HG03571 (cell line): ENCODE data around the gene COL9A1.
"Not testable (repeated sequence)": the region's sequence is repeated elsewhere in the genome, so short reads cannot be mapped to it uniquely, and the experiment has no call there.

Source experiments
- ATAC-seq: cut with Tn5 transposase; IDR thresholded peaks from one replicate; pipeline ENCODE4 v1.9.1; 2021; ENCODE audit not compliant: unreplicated experiment

COL9A1 gene

DNA sequence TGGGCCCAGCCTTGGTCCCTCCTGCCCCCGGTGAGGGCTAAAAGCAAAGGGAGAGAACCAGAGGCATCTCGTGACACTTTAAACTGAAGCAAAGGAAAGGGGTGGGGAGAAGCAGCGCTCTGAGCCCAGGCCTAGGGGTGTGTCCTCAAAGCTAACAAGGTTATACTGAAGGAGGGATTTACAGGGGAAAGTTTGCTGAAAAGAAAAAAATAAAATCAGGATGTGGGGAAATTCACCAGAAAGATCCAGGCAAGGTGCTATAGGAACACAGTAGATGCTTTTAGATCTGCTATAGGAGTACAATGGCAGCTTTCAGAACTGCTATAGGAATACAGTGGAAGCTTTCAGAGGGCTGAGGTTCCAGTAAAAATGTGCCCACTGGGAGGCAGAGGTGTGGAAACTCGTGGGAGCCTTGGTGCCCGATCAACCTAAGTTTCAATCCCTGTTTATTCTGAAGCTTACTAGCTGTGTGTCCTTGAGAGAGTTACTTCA lies at the start of gene COL9A1:
Gene COL9A1 (minus strand): TSS at position 51 of the 492 bp plus-strand sequence. CDS start 160 bp downstream, outside the sequence.
- no peak for ATAC-seq

DNA sequence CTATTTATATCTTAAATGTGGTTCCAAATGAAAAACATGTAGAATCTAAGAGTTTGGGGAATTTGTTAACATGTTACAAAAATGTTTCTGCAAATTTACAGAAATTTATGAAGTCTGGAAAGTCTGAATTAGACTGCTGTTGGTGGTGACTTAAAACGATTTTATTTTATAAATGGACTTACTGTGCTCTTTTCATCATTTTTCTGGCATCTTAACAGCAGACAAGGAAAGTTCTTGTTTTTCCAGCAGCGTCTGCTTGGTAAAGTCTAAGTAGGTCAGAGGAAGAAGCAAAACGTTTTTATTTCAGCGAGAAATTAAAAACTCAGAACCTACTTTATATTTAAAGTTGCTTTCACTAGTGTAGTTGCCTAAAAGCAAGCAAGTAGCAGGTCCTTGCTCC lies 48.6 kb upstream of the COL9A1 start:
- no peak for ATAC-seq

DNA sequence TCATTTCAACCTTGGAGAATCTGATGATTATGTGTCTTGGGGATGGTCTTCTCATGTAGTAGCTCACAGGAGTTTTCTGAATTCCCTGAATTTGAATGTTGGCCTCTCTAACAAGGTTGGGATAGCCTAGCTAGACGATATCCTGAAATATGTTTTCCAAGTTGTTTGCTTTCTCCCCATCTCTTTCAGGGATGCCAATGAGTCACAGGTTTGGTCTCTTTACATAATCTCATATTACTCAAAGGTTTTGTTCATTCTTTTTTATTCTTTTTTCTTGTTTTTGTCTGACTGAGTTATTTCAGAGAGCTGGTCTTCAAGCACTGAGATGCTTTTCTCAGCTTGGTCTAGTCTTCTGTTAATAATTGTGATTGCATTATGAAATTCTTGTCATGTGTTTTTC lies 42.7 kb upstream of the COL9A1 start:
- no peak for ATAC-seq

DNA sequence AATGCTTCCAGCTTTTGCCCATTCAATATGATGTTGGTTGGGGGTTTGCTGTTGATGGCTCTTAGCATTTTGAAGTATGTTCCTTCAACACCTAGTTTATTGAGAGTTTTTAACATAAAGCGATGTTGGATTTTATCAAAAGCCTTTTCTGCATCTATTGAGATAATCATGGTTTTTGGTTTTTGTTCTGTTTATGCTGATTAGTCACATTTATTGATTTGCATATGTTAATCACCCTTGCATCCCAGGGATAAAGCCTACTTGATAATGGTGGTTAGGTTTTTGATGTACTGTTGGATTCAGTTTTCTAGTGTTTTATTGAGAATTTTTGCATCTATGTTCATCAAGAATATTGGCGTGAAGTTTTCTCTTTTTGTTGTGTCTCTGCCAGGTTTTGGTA lies 40.4 kb upstream of the COL9A1 start:
- ATAC-seq = no peak

DNA sequence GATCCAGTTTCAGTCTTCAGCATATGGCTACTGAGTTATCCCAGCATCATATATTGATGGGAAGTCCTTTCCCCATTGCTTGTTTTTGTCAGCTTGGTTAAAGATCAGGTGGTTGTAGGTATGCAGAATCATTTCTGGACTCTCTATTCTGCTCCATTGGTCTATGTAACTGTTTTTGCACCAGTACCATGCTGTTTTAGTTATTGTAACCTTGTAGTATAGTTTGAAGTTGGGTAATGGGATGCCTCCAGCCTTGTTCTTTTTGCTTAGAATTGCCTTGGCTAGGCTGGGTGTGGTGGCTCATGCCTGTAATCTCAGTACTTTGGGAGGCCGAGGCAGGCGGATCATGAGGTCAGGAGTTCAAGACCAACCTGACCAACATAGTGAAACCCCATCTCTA lies 36.9 kb upstream of the COL9A1 start:
- ATAC-seq = not testable (repeated sequence)

DNA sequence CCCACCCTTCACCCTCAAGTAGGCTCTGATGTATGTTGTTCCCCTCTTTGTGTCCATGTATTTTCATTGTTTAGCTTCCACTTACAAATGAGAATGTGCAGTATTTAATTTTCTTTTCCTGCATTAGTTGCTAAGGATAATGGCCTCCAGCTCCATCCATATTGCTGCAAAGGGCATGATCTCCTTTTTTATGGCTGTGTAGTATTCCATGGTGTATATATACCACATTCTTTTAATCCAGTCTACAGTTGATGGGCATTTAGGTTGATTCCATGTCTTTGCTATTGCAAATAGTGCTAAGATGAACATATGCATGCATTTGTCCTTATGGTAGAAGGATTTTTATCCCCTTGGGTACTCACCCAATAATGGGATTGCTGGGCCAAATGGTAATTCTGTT lies 35.9 kb upstream of the COL9A1 start:
- no peak for ATAC-seq

DNA sequence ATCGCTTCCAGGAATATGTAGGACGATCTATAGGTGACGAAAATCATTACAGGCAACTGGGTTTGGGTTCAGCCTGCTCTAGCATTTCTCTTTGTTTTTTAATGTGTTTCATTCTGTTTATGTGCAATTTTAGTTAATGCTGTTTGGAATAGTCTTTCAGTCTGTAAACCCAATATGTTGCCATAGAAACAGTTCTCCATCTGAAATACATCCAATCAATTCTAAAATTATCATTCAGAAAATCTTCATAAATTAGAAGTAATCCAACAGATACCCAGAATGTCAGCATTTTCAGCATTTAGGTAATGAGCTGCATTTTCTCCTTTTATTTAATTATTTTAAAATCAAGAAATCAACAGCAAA lies 34.8 kb upstream of the COL9A1 start:
- ATAC-seq = no peak

DNA sequence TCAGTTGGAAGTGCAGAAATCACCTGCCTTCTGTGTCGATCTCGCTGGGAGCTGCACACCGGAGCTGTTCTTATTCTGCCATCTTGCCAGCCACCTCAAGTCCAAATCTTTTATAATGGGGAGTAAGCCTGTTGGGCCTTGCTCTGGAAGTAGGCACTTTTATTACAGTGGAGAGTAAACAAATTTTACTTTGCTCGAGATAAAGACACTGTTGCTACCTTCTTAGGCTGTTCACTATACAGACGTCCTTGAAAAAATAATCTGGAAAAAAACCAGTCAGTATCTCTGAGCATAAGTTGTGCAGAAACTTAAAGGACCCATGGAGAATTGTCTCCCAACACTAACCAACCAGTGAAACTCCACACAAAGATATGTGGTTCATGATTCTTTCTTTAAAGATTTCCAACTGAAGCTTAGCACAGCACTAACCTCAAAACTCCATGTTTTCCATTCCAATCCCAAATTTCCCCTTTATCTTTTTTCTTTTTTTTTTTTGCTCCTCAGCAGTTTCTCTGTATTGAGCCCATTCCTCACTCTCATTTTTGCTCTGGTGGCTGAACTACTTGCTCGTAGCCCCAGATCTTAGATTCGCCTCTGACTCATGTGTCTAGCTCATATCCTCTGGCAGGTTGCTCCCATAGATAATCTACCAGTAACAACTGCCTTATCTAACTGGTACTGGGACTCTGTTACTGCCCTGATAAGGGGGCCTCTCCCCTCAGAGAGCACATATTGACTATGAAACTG lies 34.3 kb upstream of the COL9A1 start:
- no peak for ATAC-seq

DNA sequence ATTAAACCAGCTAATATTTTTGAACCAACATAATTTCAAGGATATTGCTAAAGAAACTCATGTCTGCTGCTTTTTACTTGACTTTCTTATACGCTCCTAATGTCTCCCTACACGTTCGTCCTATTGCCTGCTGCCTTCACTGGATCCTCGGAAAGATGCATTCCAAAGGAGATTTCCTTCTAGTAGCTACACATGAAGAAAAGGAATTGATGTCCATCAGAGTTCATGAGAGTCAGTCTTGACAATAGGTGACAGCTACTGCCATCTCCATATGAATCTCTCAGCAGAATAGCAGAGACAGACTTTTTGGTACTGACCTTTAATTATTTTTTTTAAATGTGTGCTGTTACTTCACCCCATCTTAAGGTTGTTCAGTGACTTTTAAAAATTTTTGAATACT lies 24.2 kb upstream of the COL9A1 start:
- no peak for ATAC-seq

DNA sequence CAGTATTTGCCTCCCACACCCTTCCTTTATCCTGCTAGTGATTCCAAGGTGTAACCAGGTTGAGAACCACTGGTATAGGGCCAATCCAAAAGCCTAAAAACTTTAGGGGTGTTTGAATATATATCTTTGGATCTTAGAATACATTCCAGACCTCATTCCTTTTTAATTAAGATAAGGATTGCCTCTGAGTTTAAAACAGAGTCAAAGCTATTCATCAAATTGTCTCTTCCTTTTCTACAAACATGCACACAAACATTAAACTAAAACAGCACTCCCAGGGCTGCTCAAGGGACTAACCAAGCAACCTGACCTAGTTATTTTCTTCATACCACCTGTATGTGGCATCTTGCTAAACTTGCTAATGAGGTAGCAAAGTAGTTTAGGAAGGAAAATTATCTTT lies 22.1 kb upstream of the COL9A1 start:
- no peak for ATAC-seq

DNA sequence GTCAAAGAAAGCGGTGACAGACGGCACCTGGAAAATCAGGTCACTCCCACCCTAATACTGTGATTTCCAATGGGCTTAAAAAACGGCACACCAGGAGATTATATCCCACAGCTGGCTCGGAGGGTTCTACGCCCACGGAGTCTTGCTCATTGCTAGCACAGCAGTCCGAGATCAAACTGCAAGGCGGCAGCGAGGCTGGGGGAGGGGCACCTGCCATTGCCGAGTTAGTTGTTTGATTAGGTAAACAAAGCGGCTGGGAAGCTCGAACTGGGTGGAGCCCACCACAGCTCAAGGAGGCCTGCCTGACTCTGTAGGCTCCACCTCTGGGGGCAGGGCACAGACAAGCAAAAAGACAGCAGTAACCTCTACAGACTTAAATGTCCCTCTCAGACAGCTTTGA lies 14.9 kb upstream of the COL9A1 start:
- ATAC-seq = not testable (repeated sequence)

DNA sequence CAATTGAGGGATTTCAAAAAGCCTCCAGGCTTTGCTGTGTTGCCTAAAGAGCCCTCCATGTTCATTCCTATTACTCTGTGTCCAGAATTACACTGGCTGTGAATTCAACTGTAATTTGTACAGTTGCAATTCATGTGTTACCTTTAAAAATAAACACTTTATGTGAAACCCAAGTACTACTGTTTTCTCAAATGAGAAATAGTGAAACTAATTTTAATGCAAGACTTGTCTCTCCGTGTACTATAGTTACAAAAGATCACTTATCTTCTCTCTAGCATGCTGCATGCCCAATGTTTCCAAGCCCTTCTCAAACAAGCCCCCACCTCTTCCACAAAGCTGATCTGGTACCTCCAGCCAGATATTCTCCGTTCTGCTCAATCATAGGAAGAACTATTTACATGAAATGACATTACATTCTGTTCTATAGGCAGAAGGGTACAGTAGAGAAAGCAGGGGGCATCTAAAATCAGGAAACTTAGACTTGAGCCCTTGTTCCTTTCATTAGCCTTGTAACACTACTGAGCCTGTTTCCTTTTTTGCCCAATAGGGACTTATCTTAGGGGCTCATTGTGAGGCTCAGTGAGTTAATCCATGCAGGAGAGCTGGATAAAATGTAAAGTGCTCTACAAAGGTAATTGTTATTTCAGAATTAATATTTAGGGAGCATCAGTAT lies 12.3 kb upstream of the COL9A1 start:
- ATAC-seq = no peak

DNA sequence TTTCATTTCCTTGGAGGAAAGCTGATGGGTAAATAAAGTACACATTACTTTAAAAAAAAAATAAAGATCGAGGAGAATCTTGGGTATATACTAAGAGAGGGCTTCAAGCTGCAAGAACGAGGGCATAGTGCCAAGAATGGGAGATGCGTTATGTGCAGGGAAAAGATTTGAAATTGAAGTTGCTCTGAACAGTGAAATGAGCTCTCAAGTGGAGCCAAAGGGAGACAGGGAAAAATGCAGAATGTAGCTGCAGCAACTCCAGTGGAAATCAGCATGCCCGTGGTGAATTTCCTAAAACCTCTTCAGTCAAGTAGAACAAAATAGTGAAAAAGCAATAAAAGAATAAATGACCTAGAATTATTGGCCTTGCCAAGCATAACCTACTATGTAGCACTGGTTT lies 11.4 kb upstream of the COL9A1 start:
- ATAC-seq = no peak

DNA sequence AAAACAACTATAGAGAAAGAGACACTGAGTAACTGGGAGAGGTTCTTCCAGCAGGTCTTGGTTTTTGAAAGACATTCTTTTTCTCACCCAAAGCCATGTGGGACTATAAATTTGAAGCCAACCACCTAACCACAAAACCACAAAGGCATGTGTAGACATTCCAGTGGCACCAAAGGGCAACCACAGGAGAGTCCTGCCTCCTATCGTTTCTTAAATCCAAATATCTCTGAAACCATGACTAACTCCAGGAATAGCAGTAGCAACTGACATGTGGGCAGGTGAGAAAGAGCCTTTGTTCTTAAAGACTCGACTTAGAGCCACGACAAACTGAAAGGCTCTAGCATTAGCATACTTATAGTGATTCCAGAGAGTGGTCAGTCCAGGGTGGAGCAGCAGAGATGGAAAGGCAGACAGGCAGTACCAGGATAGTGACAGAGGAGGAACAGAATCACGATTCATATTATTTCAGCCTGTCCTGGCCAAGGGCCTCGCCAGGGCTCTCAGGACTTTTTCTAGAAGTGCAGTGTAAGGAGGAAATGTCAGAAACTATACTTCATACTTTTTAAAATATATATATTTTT lies 9.4 kb upstream of the COL9A1 start:
- no peak for ATAC-seq

DNA sequence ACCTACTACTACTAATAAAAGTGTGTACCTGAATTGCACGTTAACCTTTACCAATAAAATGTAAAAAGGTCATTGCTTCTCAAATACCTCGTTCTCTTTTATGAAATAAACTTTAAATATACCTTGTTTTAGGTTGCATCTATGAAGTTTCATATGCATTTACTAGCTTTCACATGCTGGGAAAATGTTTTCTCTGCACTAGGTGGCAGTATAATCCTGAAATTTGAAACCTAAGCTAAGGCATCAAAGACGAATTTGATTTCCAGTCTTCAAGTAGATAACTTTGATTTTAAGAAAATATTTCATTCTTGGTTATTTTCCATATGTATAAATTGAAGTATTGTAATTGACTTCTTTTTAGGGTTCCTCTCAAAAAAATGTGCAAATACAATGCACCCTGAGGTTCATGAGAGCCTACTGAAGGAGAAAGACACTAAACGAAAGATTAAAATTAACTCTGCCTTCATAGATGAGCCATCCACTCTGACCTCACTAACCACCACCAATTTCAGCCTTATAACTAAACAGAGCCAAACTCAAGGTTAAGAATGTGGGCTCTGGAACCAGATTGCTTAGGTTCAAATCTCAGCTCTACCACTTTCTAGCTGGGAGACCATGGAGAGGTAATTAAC lies 7.3 kb upstream of the COL9A1 start:
- no peak for ATAC-seq

DNA sequence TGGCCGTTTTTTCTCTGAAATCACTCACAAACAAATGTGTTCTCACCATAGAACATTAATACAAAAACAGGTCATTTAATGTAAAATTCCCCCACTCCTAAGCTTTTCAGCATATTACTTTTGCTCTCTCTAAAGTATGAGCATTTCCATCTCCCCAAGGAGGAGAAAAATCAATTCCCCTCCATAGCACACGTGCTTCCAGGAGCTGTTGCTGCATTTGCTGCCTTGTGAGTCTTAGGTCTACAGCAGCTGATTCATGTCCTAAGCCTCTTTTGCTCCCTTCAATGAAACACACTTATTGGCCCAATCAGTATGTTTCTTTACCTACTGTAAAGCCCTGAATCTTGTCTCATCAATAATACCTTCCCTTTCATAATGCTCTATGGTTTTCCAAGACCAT lies 6.4 kb upstream of the COL9A1 start:
- ATAC-seq = no peak

DNA sequence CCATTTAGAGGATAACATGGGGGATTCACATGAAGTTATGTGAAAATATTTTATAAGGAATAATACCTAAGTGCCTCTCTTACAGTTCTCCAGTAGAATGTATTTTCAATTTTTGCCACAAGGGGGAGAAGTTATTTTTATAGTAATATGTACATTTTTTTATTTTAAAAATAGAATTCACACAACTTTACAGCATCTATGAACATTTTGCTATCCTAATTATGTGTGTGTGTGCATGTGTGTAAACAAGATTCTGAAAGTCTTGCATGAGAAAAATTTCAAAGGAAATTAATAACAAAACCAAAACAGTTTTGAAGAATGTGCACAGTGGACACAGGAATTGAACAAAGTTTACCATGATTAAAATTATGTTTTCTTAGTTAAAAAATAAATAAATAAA lies 5.3 kb upstream of the COL9A1 start:
- not testable (repeated sequence) for ATAC-seq

DNA sequence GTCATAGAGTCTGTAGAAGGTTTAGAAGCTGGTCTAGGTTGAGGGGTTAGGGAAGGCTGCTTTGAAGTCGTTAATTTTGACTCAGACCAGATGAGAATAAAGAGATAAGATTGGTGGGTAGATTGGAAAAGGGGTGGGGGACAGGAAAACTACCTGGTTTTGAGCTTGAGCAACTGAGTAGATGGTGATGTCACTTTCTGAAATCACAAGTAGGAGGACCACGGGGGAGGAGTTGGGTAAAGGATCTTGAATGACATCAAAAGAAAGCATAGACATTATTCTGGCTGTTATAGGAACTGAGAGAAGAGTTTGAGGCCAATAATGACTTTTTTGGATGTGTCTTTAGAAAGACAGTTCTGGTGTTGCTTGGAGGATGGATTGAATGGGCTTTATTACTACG lies 4.1 kb upstream of the COL9A1 start:
- ATAC-seq = no peak

DNA sequence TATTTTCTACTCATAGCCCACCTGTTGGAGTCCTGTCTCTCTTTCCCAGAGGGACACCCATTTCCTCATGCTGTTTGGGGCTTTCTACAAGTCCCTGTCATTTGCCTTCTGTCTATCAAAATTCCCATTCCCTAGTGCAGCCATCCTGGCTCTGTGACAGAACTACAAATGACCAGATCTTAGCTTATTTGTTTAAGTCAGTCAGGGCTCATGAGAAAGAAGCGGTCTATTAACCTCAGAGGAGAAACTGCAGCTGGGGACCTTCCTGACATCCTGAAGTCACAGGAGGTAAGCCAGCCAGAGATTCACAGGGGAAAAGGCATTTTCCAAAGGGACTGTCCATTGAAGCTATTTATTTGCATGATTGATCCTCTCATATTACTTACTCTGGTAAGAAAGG lies 1.7 kb upstream of the COL9A1 start:
- ATAC-seq = no peak

DNA sequence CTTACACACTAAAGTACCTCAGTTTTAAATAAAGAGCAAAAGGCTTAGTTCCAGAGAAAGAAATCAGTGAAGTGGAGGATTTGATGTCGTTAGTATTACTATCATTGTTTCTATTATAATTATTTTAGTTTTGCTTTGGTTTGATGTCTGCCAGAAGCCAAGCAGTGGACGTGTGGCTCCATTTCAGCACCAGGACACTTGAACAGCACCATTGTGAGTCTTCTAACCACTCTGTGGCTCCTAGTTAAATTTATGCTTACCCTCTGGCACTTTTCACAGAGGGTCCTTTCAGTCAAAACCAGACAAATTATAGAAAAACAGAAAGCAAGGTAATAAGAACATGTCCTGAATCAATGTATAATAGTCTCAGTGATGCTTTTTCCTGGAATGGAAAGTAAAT lies 3.4 kb downstream of the COL9A1 start:
- no peak for ATAC-seq

DNA sequence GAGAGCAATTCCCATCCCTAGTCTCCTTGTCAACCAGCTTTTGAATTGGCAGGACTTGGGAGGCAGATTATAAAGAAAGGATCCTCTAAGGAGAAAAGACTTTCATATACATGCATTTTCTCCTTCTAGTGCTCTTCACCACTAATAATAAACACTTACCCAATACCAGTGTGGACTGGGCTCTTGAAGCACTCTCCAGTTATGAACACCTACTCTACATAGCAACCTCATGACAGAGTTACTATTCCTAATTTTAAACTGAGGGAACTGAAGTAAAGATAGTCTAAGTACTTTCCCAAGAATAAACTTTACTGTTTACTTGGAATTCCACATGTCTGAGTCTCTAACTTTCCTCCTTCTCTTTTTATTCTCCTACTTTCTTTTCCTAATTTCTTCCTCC lies 4.8 kb downstream of the COL9A1 start:
- no peak for ATAC-seq

DNA sequence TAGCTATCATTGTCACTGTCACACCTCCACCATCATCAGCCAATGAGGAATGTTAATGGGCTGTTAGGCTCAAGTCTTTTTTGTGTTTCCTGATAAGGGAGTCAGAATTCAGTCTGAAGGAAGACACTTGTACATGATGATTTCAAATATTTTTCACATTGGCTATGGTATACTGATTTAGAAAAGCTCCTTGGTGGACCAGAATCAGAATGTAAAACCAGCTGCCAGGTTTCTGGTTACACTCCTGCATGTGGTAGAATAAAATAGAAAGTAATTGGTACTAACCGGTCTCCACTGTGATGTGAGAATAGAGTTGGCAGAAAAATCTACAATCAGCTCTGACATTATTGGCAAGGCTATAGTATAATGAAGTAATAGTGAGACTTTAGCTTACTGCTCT lies 10.7 kb downstream of the COL9A1 start:
- ATAC-seq = no peak
